Transverse colon (tissue), 4 donors: Measurements from ENCODE around the gene GALNT9. TPM values are rescaled to one million over a fixed set of nuclear protein-coding genes. Genes with fewer than 3 reads are reported as not detected.

ENCODE experiments used
- DNase-seq: peaks from one replicate; pipeline ENCODE4 v3.0.0-alpha.2; 2019
- H3K27ac ChIP-seq, 4 donors: fragments of 200-600 bp; sonication (generic); 2 replicates each; pipeline ENCODE4 v1.5.1; 2016 to 2018; ENCODE audit warnings: inconsistent platforms in 4 of 4
- H3K27me3 ChIP-seq: fragments of 200-600 bp; sonication (generic); 2 replicates; pipeline ENCODE4 v1.5.1; 2017; ENCODE audit warnings: inconsistent platforms
- H3K36me3 ChIP-seq, 4 donors: fragments of 200-600 bp; sonication (generic); 2 replicates each; pipeline ENCODE4 v1.5.1; 2017 to 2019; ENCODE audit warnings: inconsistent platforms in 4 of 4
- H3K4me1 ChIP-seq, 4 donors: fragments of 200-600 bp; sonication (generic); 2 replicates each; pipeline ENCODE4 v1.5.1; 2017 to 2020; ENCODE audit warnings: inconsistent platforms in 4 of 4
- H3K4me3 ChIP-seq, 4 donors: fragments of 200-600 bp; sonication (generic); 1 replicate in 1 of 4; 2 replicates in 3 of 4; pipeline versions ENCODE4 v1.5.1 to v1.6.1; 2017 to 2019; ENCODE audit warnings: inconsistent platforms in 4 of 4
- H3K9me3 ChIP-seq, 2 donors: fragments of 200-600 bp; sonication (generic); 2 replicates each; pipeline ENCODE4 v1.5.1; 2017 to 2019; ENCODE audit warnings: inconsistent platforms in 2 of 2
- CTCF ChIP-seq, 5 experiments: fragments of 200-600 bp in 3 of 5; fragments of 450-650 bp in 2 of 5; sonication (generic) in 3 of 5; IDR thresholded peaks; 1 replicate in 2 of 5; 2 replicates in 3 of 5; pipeline ENCODE4 v1.5.1; 2016 to 2017; ENCODE audit warnings: antibody characterized with exemption in 5 of 5, inconsistent platforms in 3 of 5, mild to moderate bottlenecking in 2 of 5, moderate library complexity in 1 of 5
- EP300 ChIP-seq: sonication (generic); formaldehyde crosslinking; IDR thresholded peaks from one replicate; pipeline ENCODE4 v1.6.1; 2017; ENCODE audit warnings: antibody characterized with exemption, low read depth
- POLR2A ChIP-seq: fragments of 450-650 bp; IDR thresholded peaks from one replicate; pipeline ENCODE4 v1.6.1; 2016; ENCODE audit warnings: antibody characterized with exemption, mild to moderate bottlenecking, moderate library complexity
- POLR2AphosphoS5 ChIP-seq, 3 donors: sonication (generic); formaldehyde crosslinking; IDR thresholded peaks; one replicate each; pipeline ENCODE4 v1.6.1; 2016; ENCODE audit warnings: antibody characterized with exemption in 3 of 3
- WGBS, 2 donors: methylation state at CpG; one replicate each; pipeline ENCODE4 v1.1.5; 2018; ENCODE audit warnings: low coverage in 1 of 2; 5-methylcytosine and 5-hydroxymethylcytosine counted together
- in situ Hi-C, 4 donors: fragments of 200-750 bp; cut with MboI; loops; one replicate each; pipeline versions ENCODE4 v1.15.0 to v1.15.1; 2017; ENCODE audit warnings: low sequenced_read_pairs in 3 of 4, low pct_ligation_motif_present in 1 of 4, low pct_unique_long_range_greater_than_20kb in 1 of 4
- intact Hi-C: fragments of 100-400 bp; cut with DNase I; formaldehyde crosslinking; loops from one replicate; pipeline ENCODE4 v1.15.1; 2023; ENCODE audit warnings: low total_unique reads
- total RNA-seq, 4 donors: library from RNA; depleted of rRNA; stranded (reverse); fragments of >200 nt; gene quantifications; one replicate each; pipeline ENCODE4 v1.1.0, GENCODE V29; 2016

Gene GALNT9
- total RNA-seq, 4 donors from 2014 or later = 0.82 to 4.5 TPM; not detected in 2

- WGBS, 2 donors = 60 to 67% methylated on average over 2 to 14 of the region's 14 CpGs
- Histone ChIP-seq H3K4me1 (peaks cover 0 to 8% (median 4%) of the 10 kb centered on the region in 4 donors), H3K4me3 (no peak overlapping the region), H3K36me3 (no peaks in the 10 kb centered on the region), H3K9me3 (no peaks in the 10 kb centered on the region), H3K27ac (no peak overlapping the region), H3K27me3 (peaks cover 7% of the 10 kb centered on the region)
- no peak for DNase-seq
- no peak for TF ChIP-seq CTCF (IDR thresholded peaks at IDR 0.05)
- no peak for TF ChIP-seq EP300
- TF ChIP-seq POLR2AphosphoS5 (IDR thresholded peaks at IDR 0.05) = no peak
- TF ChIP-seq POLR2A = no peak
- intact Hi-C loops (loop anchor here (5.0 to 10.0 kb wide), 2 partner anchors 215 to 892 kb away; no protein-coding TSS in a partner anchor), in situ Hi-C loops (no loop called here)
Observed at GRCh38 chr12:132159555-132160003, 169.8 kb downstream of the GALNT9 start.

GRCh38 chr12:132158677-132159554 is 170.5 kb downstream of the GALNT9 start:
- Histone ChIP-seq H3K36me3 (no peaks in the 10 kb centered on the region), H3K4me1 (peaks cover 0 to 14% (median 9%) of the 10 kb centered on the region in 4 donors), H3K27ac (no peak overlapping the region), H3K4me3 (no peak overlapping the region), H3K9me3 (no peaks in the 10 kb centered on the region), H3K27me3 (peaks cover 7% of the 10 kb centered on the region)
- no peak for DNase-seq
- intact Hi-C loops = loop anchor here (10.0 kb wide), 1 partner anchor 216 kb away; no protein-coding TSS in a partner anchor
- 89% methylated on average over 34 of the region's 37 CpGs; no CpG with 5 or more reads in 1 of the 2 donors for WGBS, 2 donors
- in situ Hi-C loops = no loop called here
- TF ChIP-seq CTCF (IDR thresholded peaks at IDR 0.05) = no peak
- TF ChIP-seq EP300 = no peak
- TF ChIP-seq POLR2AphosphoS5 (IDR thresholded peaks at IDR 0.05) = no peak
- TF ChIP-seq POLR2A = no peak

GRCh38 chr12:132157733-132158409 is 171.5 kb downstream of the GALNT9 start:
- TF ChIP-seq CTCF (IDR thresholded peaks at IDR 0.05) = no peak
- no peak for TF ChIP-seq EP300
- no peak for TF ChIP-seq POLR2A
- TF ChIP-seq POLR2AphosphoS5 (IDR thresholded peaks at IDR 0.05) = no peak
- Histone ChIP-seq H3K27me3 (no peaks in the 10 kb centered on the region), H3K36me3 (no peaks in the 10 kb centered on the region), H3K27ac (no peak overlapping the region), H3K4me1 (peaks cover 0 to 17% (median 9%) of the 10 kb centered on the region in 4 donors), H3K4me3 (no peak overlapping the region), H3K9me3 (no peaks in the 10 kb centered on the region)
- in situ Hi-C loops = no loop called here
- DNase-seq = no peak
- intact Hi-C loops = loop anchor here (10.0 kb wide), 1 partner anchor 217 kb away; no protein-coding TSS in a partner anchor
- 95 to 97% methylated on average over 5 of the region's 5 CpGs for WGBS, 2 donors
